ENCODE results near the gene FOXJ3.

DNA sequence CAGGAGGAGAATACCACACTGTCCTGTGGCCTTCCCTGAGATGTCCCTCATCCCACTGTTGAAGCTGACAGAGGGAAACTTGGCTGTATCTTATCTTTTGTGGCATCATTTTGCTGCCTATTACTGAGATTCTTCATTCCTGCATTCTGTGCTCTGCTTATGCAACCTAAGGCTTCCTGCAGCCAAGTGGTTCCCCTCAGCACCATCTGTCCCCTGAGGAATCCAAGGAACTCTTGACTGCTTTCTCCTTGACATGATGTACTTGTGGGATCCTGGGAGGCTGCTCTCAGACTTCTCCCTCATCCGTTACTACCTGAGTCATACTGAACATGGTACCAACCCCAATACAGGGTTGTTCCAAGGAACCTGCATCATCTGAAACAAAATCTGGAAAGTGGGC lies 24.4 kb upstream of the FOXJ3 start:
- no peak for TF ChIP-seq RXRA (CRISPR knock-in tag; IDR thresholded peaks at IDR 0.05)
- TF ChIP-seq ZBTB14 (CRISPR knock-in tag; IDR thresholded peaks at IDR 0.05), result no peak
- no peak for TF ChIP-seq ZSCAN22 (CRISPR knock-in tag; IDR thresholded peaks at IDR 0.05)
- no peak for TF ChIP-seq MYC (CRISPR knock-in tag; IDR thresholded peaks at IDR 0.05; ENCODE audit: borderline replicate concordance)
- no peak for TF ChIP-seq ZBTB26 (CRISPR knock-in tag; IDR thresholded peaks at IDR 0.05; ENCODE audit: borderline replicate concordance)
- no peak for TF ChIP-seq ZNF318 (CRISPR knock-in tag; IDR thresholded peaks at IDR 0.05)
- TF ChIP-seq POLR2A (IDR thresholded peaks at IDR 0.05; ENCODE audit: insufficient read depth in 1 of 2, low read depth in 2 of 2, low read length in 2 of 2), result no peak
- TF ChIP-seq CTCF (CRISPR knock-in tag; IDR thresholded peaks at IDR 0.05), result no peak
- TF ChIP-seq RBM39 (IDR thresholded peaks at IDR 0.05; ENCODE audit: low read depth, low read length, poor library complexity, severe bottlenecking), result no peak
- no peak for TF ChIP-seq REST (IDR thresholded peaks at IDR 0.05; ENCODE audit: borderline replicate concordance in 1 of 2, low read depth in 1 of 2, low read length in 2 of 2)
